ENCODE data around the gene TMIGD3.
A peak's percentile ranks its signal among the peaks of the same experiment; 100 is the strongest.

The TMIGD3 gene

GRCh38 chr1:111486431-111486830 is 17.0 kb downstream of the TMIGD3 start:
- no peak for TF ChIP-seq CTCF (IDR thresholded peaks at IDR 0.05; ENCODE audit: insufficient read depth, low read length, poor library complexity, severe bottlenecking)
- no peak overlapping the region for H3K4me3 ChIP-seq (replicated peaks; ENCODE audit: low read depth, low read length)
- H3K36me3 ChIP-seq (ENCODE audit: control insufficient read depth, insufficient read depth, low read length), result no peaks in the 10 kb centered on the region
- H3K27me3 ChIP-seq (replicated peaks; ENCODE audit: control insufficient read depth, insufficient read depth, low read length), result no peaks in the 10 kb centered on the region
- no peak for DNase-seq (ENCODE audit: extremely low read depth, insufficient read length)

- H3K27me3 ChIP-seq (replicated peaks; ENCODE audit: control insufficient read depth, insufficient read depth, low read length), result no peaks in the 10 kb centered on the region
- DNase-seq (ENCODE audit: extremely low read depth, insufficient read length), result no peak
- TF ChIP-seq CTCF (IDR thresholded peaks at IDR 0.05; ENCODE audit: insufficient read depth, low read length, poor library complexity, severe bottlenecking), result no peak
These were observed 18.9 kb downstream of the TMIGD3 start for GRCh38 chr1:111484391-111485026.

GRCh38 chr1:111483876-111484275 is 19.6 kb downstream of the TMIGD3 start:
- Histone ChIP-seq H3K4me3 (replicated peaks; ENCODE audit: low read depth, low read length) (no peak overlapping the region), H3K27me3 (replicated peaks; ENCODE audit: control insufficient read depth, insufficient read depth, low read length) (no peaks in the 10 kb centered on the region), H3K36me3 (ENCODE audit: control insufficient read depth, insufficient read depth, low read length) (no peaks in the 10 kb centered on the region)
- no peak for DNase-seq (ENCODE audit: extremely low read depth, insufficient read length)
- no peak for TF ChIP-seq CTCF (IDR thresholded peaks at IDR 0.05; ENCODE audit: insufficient read depth, low read length, poor library complexity, severe bottlenecking)

More at GRCh38 chr1:111484391-111485026, 18.9 kb downstream of the TMIGD3 start:
- H3K4me3 ChIP-seq (replicated peaks; ENCODE audit: low read depth, low read length), result no peak overlapping the region
- H3K36me3 ChIP-seq (ENCODE audit: control insufficient read depth, insufficient read depth, low read length), result no peaks in the 10 kb centered on the region

- H3K36me3 ChIP-seq (ENCODE audit: control insufficient read depth, insufficient read depth, low read length), result no peaks in the 10 kb centered on the region
- no peak for DNase-seq (ENCODE audit: extremely low read depth, insufficient read length)
- H3K4me3 ChIP-seq (replicated peaks; ENCODE audit: low read depth, low read length), result no peak overlapping the region
- H3K27me3 ChIP-seq (replicated peaks; ENCODE audit: control insufficient read depth, insufficient read depth, low read length), result no peaks in the 10 kb centered on the region
- TF ChIP-seq CTCF (IDR thresholded peaks at IDR 0.05; ENCODE audit: insufficient read depth, low read length, poor library complexity, severe bottlenecking), result no peak
These were observed 20.3 kb downstream of the TMIGD3 start for GRCh38 chr1:111483166-111483565.

GRCh38 chr1:111481387-111482221 is 21.8 kb downstream of the TMIGD3 start:
- no peaks in the 10 kb centered on the region for H3K27me3 ChIP-seq (replicated peaks; ENCODE audit: control insufficient read depth, insufficient read depth, low read length)
- no peak overlapping the region for H3K4me3 ChIP-seq (replicated peaks; ENCODE audit: low read depth, low read length)
- peak; percentile 64 for DNase-seq (ENCODE audit: extremely low read depth, insufficient read length)
- TF ChIP-seq CTCF (IDR thresholded peaks at IDR 0.05; ENCODE audit: insufficient read depth, low read length, poor library complexity, severe bottlenecking), result peak; percentile 78
- no peaks in the 10 kb centered on the region for H3K36me3 ChIP-seq (ENCODE audit: control insufficient read depth, insufficient read depth, low read length)

Data from GM06990 (cell line).